HG03558 (cell line): ENCODE data around the gene VPS4B.
A peak's percentile ranks its signal among the peaks of the same experiment; 100 is the strongest.
"Not testable (repeated sequence)": the region's sequence is repeated elsewhere in the genome, so short reads cannot be mapped to it uniquely, and the experiment has no call there.

Source experiments
- ATAC-seq: cut with Tn5 transposase; IDR thresholded peaks from one replicate; pipeline ENCODE4 v1.9.1; 2021; ENCODE audit warnings: moderate number of reproducible peaks; ENCODE audit not compliant: unreplicated experiment; ENCODE audit errors: extremely low read depth

VPS4B gene

GRCh38 chr18:63376538-63376937, 45.7 kb downstream of the VPS4B start:
- ATAC-seq, result no peak

DNA sequence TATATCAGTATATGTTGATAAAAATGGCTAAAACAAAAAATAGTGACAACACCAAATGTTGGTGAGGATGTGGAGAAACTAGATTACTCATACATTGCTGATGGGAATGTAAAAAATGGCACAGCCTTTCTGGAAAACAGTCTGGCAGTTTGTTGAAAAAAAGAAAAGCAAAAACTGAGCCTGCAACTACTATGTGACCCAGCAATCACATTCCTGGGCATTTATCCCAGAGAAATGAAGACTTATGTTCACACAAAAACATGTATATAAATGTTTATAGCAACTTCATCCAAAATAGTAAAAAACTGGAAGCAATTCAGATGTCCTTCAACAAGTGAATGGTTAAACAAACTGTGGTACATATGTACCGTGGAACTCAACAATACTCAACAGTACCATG, 47.7 kb downstream of the VPS4B start:
- ATAC-seq, result no peak

GRCh38 chr18:63373161-63373560, 49.1 kb downstream of the VPS4B start:
- ATAC-seq, result no peak

DNA sequence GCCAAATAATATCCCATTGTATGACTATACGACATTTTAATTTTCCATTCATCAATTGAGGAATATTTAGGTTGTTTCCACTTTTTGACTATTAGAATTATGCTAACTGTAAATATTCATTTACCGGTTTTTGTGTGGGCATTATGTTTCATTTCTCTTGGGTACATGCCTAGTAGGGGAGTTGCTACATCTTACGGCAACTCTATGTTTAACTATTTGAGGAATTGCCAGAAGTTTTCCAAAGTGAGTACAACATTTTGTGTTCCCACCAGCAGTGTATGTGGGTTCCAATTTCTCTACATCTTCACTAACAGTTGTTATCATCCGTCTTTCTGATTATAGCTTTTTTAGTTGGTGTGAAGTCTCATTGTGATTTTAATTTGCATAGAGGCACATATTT, 53.7 kb downstream of the VPS4B start:
- no peak for ATAC-seq

DNA sequence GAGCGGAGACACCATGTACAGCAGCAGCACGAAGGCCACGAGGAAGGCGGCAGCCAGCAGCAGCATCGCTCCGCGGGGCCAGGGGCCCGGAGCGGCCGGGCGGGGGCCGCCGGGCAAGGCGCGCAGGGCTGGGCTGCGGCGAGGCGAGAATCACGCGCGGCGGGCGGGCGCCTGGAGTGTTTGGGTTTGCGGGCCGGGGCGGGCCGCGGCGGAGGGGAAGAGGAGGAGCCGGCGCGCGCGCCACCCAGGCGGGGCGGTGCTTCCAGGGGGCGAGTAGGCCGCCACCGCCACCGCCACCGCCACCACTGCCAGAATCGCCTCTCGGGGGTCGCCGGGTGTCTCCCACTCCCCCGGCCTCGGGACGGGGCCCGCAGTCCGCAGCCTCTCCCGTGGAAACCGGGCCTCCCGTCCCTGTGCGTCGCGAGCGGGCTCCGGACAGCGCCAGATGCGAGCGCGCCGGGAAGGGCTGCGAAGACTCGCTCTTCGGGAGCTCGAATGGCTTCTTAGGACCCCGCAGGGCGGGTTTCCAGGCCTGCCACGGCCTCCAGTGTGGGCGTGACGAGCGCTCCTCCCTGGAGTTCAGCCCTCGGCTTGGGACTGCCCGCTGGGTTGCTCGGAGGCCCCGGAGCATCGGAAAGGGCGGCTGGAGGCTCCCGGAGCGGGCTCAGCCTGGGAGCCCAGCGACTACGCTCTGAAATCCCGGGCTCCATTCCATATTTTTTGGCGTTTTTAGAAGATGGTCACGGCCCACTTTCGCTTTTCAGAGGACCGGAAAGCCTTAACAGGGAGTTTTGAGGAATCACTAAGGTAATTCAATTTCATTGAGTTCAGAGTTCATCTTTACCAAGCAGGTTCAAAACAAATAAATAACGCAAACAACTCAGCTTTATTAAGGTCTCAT, 55.0 kb downstream of the VPS4B start, which contains the start of gene KDSR:
Gene KDSR, minus strand, starts transcription at position 154 of the 901 bp plus-strand sequence. Its CDS starts 88 bp downstream, at position 66.
- peak; percentile 71 for ATAC-seq

- ATAC-seq, result no peak
These were observed 55.8 kb downstream of the VPS4B start for GRCh38 chr18:63366213-63367052.

DNA sequence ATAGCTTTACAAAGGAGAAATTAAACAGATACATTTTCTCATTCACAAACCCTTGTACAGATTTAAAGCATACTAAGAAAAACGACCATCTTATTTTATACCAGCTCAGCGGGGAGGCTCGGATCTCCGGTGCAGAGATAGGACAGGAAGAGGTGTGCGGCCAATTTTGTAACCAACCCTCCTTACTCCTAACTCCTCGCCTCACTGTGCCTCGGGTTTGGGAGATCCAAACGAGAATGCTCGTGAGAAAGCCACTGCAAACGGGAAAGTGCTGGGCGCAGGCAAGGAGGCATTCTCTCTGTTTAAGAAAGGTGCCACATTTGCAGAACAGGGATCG, 56.4 kb downstream of the VPS4B start:
- ATAC-seq, result no peak

- no peak for ATAC-seq
These were observed 58.3 kb downstream of the VPS4B start for GRCh38 chr18:63363951-63364350.

- ATAC-seq, result not testable (repeated sequence)
These were observed 58.9 kb downstream of the VPS4B start for GRCh38 chr18:63363420-63363819.

DNA sequence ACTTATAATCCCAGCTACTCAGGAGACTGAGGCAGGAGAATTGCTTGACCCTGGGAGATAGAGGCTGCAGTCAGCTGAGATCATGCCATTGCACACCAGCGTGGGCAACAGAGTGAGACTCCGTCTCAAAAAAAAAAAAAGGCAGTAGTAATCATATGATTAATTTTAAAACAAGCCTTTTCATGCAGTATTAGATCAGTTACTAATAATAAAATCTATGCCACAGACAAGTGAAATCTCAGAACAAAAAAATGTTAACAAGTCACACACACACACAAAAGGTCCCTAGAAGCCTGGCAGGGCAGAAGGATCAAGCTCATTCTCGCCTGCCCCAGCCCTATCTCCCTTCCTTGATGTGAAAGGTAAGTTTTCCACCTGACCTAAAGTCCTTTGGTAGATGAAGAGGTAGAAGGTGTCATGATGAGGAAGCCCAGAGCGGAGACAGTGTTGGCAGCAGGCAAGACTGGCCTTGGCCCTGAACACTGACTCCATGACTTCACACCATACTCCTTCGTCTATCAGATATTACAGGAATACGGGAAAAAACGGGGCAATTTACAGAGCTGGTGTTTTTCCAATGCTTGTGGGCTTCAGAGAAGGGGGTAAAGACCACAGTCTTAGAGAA, 65.9 kb downstream of the VPS4B start:
- no peak for ATAC-seq

DNA sequence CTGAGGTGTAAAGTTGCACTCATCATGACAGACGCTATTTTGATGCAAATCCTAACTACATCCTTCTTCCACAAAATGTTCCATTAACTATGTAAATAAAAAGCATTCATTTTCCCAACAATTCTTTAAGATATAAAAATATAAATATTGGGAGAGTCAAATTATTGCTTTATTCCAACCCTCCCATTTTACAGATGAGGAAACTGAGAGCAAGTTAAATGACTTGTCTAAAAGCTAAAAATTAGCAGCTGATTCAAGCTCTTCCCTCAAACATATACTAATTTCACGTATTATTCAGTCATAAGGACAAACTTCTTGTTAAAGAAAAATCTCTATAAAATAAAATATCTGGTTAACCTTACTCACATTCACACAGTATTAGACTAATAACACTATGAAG, 72.0 kb downstream of the VPS4B start:
- no peak for ATAC-seq

GRCh38 chr18:63348508-63349136, 73.7 kb downstream of the VPS4B start:
- ATAC-seq, result no peak

DNA sequence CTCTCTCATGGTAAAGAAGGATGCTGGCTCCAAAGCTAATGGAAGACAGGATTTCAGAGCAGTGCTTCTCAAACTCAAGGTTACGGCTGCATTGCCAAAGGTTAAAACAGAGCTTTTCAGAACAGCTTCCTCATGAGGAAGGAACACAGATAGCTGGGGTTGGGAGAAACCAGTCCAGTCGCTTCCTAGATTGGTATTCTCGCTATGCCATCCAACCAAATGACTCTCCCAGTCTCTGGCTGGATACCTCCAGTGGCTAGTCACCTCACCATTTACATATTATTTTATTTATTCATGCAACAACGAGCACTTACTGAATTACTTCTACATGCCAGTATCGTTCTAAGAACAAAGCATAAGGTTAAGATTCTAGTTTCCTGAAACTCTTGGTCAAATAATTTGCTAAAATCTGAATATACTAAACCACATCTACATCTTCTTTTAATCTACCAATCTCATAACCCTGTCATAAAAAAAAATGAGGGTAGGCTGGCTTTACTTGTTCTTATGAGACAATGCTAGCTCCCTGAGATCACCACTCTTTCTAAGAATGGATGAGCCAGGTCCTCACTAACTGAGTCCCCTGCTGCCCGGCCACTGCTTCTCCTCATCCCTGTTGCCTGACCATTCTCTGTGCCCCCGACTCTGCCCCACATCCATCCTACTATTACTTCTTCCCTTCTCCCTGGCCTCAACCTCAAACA, 75.6 kb downstream of the VPS4B start:
- ATAC-seq, result no peak

DNA sequence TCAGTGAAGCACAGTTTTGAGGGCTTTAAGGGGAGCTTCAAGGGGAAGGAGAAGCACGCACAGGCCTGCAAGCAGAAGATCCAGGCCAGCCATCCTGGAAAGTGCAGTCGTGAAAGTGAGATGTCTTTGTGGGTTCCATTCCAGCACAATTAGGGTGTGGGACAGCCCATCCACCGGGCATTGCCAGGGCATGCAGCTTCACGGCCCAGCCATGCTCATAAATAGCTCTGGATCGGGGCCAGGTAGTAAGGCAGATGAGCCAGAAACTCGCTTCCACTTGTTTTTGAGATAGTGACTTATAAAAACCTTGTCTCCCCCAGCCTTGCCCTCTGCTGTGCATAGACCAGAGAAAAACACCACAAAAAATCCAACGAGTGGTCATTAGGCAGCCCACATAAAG, 76.2 kb downstream of the VPS4B start:
- no peak for ATAC-seq

- no peak for ATAC-seq
These were observed 77.4 kb downstream of the VPS4B start for GRCh38 chr18:63344918-63345317.

- no peak for ATAC-seq
These were observed 78.0 kb downstream of the VPS4B start for GRCh38 chr18:63344263-63344662.

DNA sequence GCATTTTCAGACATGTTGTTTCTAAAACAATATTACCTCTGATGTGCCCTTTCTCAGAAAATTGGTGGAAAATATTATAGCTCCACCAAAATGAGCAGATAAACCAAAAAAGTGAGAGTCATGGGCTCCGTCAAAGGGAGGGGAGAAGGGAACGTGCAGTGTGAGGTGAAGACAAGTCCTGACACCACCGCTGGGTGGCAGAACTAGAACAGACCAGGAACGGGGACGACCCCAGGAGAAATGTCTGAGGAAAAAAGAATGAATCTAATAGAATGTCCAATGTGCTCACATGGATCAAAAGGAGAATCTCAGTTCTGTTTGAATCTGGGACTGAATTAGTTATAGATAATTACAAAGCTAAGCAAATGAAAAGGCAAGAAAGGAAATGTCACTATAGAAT, 80.1 kb downstream of the VPS4B start:
- no peak for ATAC-seq

DNA sequence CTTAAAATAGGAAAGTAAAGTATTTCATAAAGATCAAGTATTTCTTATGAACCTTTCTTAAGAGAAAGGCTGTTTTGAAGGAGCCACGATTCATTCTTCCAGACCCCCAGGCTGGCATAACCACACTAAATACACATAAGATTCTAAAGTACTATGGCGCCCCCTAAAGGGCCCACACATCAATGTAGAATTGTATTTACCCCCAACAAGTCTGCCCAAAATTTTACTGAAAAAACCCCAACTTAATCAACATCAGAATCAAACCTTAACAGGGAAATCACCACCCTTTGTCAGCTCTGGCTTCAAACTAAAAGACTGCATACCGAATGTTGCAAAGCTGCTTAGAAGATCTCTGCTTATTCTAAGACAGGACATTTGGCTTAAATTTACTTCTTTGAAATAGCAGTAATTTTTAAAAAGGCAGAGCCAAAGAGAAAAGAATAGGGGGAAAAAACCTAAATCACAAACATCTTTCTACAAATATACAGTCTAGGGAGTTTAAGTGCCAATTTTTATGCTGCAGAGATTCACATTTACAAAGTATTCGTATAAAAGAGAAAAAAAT, 82.3 kb downstream of the VPS4B start:
- ATAC-seq, result no peak
